Neural cell (in vitro differentiated cells): ENCODE data around the gene DNAH6.

Source experiments
- EP300 ChIP-seq: fragments of 450-650 bp; conservative IDR thresholded peaks from 2 replicates; pipeline ENCODE4 v1.6.1; 2014; ENCODE audit warnings: antibody characterized with exemption, mild to moderate bottlenecking, moderate library complexity; ENCODE audit not compliant: poor library complexity, severe bottlenecking
- TF ChIP-seq, protein P1 (sequence below): fragments of 450-650 bp; IDR thresholded peaks from 2 replicates; pipeline ENCODE4 v1.5.1; 2014; ENCODE audit warnings: antibody characterized with exemption, mild to moderate bottlenecking, moderate library complexity; ENCODE audit not compliant: poor library complexity, severe bottlenecking

DNA sequence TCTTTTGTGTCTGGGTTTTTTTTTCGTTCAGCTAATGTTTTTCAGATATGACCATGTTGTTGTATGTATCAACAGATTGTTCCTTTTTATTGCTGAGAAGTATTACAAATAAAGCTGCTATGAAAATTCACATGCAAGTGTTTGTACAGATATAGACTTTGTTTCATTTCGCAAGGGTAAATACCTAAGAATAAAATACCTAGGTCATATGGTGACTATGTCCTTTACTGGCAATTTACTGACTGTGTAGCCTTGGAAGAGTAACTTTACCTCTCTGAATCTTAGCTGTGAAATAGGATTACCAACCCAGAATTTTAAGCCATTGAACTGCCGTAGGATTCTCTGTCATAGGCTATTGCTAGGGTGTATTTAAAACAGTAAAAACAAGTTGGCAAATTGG lies 19.0 kb upstream of the DNAH6 start:
- no peak for TF ChIP-seq EP300
- TF ChIP-seq, protein P1, sequence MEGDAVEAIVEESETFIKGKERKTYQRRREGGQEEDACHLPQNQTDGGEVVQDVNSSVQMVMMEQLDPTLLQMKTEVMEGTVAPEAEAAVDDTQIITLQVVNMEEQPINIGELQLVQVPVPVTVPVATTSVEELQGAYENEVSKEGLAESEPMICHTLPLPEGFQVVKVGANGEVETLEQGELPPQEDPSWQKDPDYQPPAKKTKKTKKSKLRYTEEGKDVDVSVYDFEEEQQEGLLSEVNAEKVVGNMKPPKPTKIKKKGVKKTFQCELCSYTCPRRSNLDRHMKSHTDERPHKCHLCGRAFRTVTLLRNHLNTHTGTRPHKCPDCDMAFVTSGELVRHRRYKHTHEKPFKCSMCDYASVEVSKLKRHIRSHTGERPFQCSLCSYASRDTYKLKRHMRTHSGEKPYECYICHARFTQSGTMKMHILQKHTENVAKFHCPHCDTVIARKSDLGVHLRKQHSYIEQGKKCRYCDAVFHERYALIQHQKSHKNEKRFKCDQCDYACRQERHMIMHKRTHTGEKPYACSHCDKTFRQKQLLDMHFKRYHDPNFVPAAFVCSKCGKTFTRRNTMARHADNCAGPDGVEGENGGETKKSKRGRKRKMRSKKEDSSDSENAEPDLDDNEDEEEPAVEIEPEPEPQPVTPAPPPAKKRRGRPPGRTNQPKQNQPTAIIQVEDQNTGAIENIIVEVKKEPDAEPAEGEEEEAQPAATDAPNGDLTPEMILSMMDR: no peak
